Astrocyte (in vitro differentiated cells and primary cell): ENCODE data around the gene SH2D4B. TPM values are rescaled to one million over a fixed set of nuclear protein-coding genes. Genes with fewer than 3 reads are reported as not detected.

Source experiments
- DNase-seq: peaks from one replicate; pipeline ENCODE4 v3.0.0-alpha.2; 2010; ENCODE audit warnings: low read depth
- FAIRE-seq: peaks from 2 replicates; lab custom pipeline; 2011; peaks lifted over from hg19 to GRCh38; lab: Jason Lieb, UNC
- H2AFZ ChIP-seq: 2 replicates; pipeline ENCODE4 v1.6.0; 2012; ENCODE audit warnings: low read depth, low read length, inconsistent platforms
- H3K27ac ChIP-seq: 2 replicates; pipeline ENCODE4 v1.5.1; 2011; ENCODE audit warnings: low read depth, low read length, inconsistent platforms
- H3K27me3 ChIP-seq: 2 replicates; pipeline ENCODE4 v1.6.0; 2011; ENCODE audit warnings: low read length, inconsistent platforms; ENCODE audit not compliant: insufficient read depth
- H3K36me3 ChIP-seq: 2 replicates; pipeline ENCODE4 v1.5.1; 2011; ENCODE audit warnings: low read length, inconsistent platforms; ENCODE audit not compliant: insufficient read depth
- H3K4me1 ChIP-seq: 2 replicates; pipeline ENCODE4 v1.5.1; 2011; ENCODE audit warnings: low read length, inconsistent platforms; ENCODE audit not compliant: insufficient read depth
- H3K4me2 ChIP-seq: 2 replicates; pipeline ENCODE4 v1.6.0; 2012; ENCODE audit warnings: low read length, inconsistent platforms
- H3K4me3 ChIP-seq: 2 replicates; pipeline ENCODE4 v1.5.1; 2011; ENCODE audit warnings: low read depth, mild to moderate bottlenecking, low read length, inconsistent platforms; ENCODE audit not compliant: insufficient read depth
- H3K79me2 ChIP-seq: 2 replicates; pipeline ENCODE4 v1.6.0; 2012; ENCODE audit warnings: mild to moderate bottlenecking, low read length, inconsistent platforms; ENCODE audit not compliant: insufficient read depth
- H3K9ac ChIP-seq: 2 replicates; pipeline ENCODE4 v1.6.0; 2012; ENCODE audit warnings: mild to moderate bottlenecking, low read length, inconsistent platforms
- H3K9me3 ChIP-seq: 2 replicates; pipeline ENCODE4 v1.5.1; 2012; ENCODE audit warnings: low read depth, mild to moderate bottlenecking, low read length, inconsistent platforms; ENCODE audit not compliant: insufficient read depth
- H4K20me1 ChIP-seq: 2 replicates; pipeline ENCODE4 v1.6.0; 2012; ENCODE audit warnings: low read length, inconsistent platforms; ENCODE audit not compliant: insufficient read depth
- H3K27ac Mint-ChIP-seq: one replicate; pipeline ENCODE4 v1.8.0; 2021; ENCODE audit warnings: mild to moderate bottlenecking, mixed read lengths; ENCODE audit not compliant: unreplicated experiment
- H3K27me3 Mint-ChIP-seq: one replicate; pipeline ENCODE4 v1.8.0; 2021; ENCODE audit warnings: low read depth, mixed read lengths; ENCODE audit not compliant: unreplicated experiment
- H3K36me3 Mint-ChIP-seq: one replicate; pipeline ENCODE4 v1.8.0; 2021; ENCODE audit warnings: low read depth, mixed read lengths; ENCODE audit not compliant: unreplicated experiment
- H3K4me1 Mint-ChIP-seq: one replicate; pipeline ENCODE4 v1.8.0; 2021; ENCODE audit warnings: low read depth, mixed read lengths; ENCODE audit not compliant: unreplicated experiment
- H3K4me3 Mint-ChIP-seq: one replicate; pipeline ENCODE4 v1.8.0; 2021; ENCODE audit warnings: mild to moderate bottlenecking, moderate library complexity, mixed read lengths; ENCODE audit not compliant: unreplicated experiment
- H3K9me3 Mint-ChIP-seq: one replicate; pipeline ENCODE4 v1.8.0; 2021; ENCODE audit warnings: mild to moderate bottlenecking, mixed read lengths; ENCODE audit not compliant: unreplicated experiment
- CTCF ChIP-seq: IDR thresholded peaks from 2 replicates; pipeline ENCODE4 v1.5.1; 2011; ENCODE audit warnings: low read depth, mild to moderate bottlenecking, inconsistent platforms, low read length, moderate library complexity; ENCODE audit not compliant: insufficient read depth
- EZH2 ChIP-seq: IDR thresholded peaks from 2 replicates; pipeline ENCODE4 v1.6.1; 2012; ENCODE audit warnings: mild to moderate bottlenecking, low read length, inconsistent platforms; ENCODE audit not compliant: insufficient read depth
- total RNA-seq: library from RNA; stranded (reverse); gene quantifications from 2 replicates; pipeline ENCODE4 v1.2.1, GENCODE V29; 2021

SH2D4B gene
- total RNA-seq, 1 donor from 2014 or later = 0.07 TPM

- Mint-ChIP-seq H3K27me3 (no peaks in the 10 kb centered on the region), H3K9me3 (no peaks in the 10 kb centered on the region), H3K27ac (no peak overlapping the region), H3K4me3 (no peak overlapping the region), H3K36me3 (peaks cover 15% of the 10 kb centered on the region), H3K4me1 (peaks cover 5% of the 10 kb centered on the region)
- DNase-seq (no peak), FAIRE-seq (no peak)
- H3K4me3 ChIP-seq = no peak overlapping the region
- H3K79me2 ChIP-seq = no peaks in the 10 kb centered on the region
- H3K9ac ChIP-seq = no peak overlapping the region
- H3K36me3 ChIP-seq = peaks cover 33% of the 10 kb centered on the region
- no peaks in the 10 kb centered on the region for H3K27me3 ChIP-seq
- H3K9me3 ChIP-seq = no peaks in the 10 kb centered on the region
- H2AFZ ChIP-seq = no peak overlapping the region
- TF ChIP-seq CTCF (no peak), EZH2 (no peak)
- no peak overlapping the region for H3K4me2 ChIP-seq
- H3K27ac ChIP-seq = no peak overlapping the region
- peaks cover 9% of the 10 kb centered on the region for H4K20me1 ChIP-seq
- H3K4me1 ChIP-seq = peaks cover 10% of the 10 kb centered on the region
Measured at GRCh38 chr10:80519936-80520650, 17.6 kb upstream of the SH2D4B start.

GRCh38 chr10:80520661-80521470 lies 16.8 kb upstream of the SH2D4B start:
- H3K9me3 ChIP-seq = no peaks in the 10 kb centered on the region
- Mint-ChIP-seq H3K27me3 (no peaks in the 10 kb centered on the region), H3K36me3 (peaks cover 15% of the 10 kb centered on the region), H3K27ac (no peak overlapping the region), H3K4me3 (no peak overlapping the region), H3K4me1 (peaks cover 8% of the 10 kb centered on the region), H3K9me3 (no peaks in the 10 kb centered on the region)
- TF ChIP-seq EZH2 (no peak), CTCF (no peak)
- H3K4me2 ChIP-seq = no peak overlapping the region
- H3K27me3 ChIP-seq = no peaks in the 10 kb centered on the region
- no peak overlapping the region for H3K27ac ChIP-seq
- no peak for FAIRE-seq
- no peak overlapping the region for H3K4me3 ChIP-seq
- H3K4me1 ChIP-seq = peaks cover 10% of the 10 kb centered on the region
- peaks cover 9% of the 10 kb centered on the region for H4K20me1 ChIP-seq
- no peaks in the 10 kb centered on the region for H3K79me2 ChIP-seq
- no peak for DNase-seq
- H3K36me3 ChIP-seq = peaks cover 29% of the 10 kb centered on the region
- no peak overlapping the region for H2AFZ ChIP-seq
- no peak overlapping the region for H3K9ac ChIP-seq
